Measurements from ENCODE around the gene SLC25A2. TPM values are rescaled to one million over a fixed set of nuclear protein-coding genes. Genes with fewer than 3 reads are reported as not detected.

The SLC25A2 gene
- total and polyA plus RNA-seq, 10 of the 15 experiments (the other 5 are each of a cell fraction or from before 2014, with no cell fraction given): 0.09 to 0.44 (median 0.24) TPM; not detected in 6

DNA sequence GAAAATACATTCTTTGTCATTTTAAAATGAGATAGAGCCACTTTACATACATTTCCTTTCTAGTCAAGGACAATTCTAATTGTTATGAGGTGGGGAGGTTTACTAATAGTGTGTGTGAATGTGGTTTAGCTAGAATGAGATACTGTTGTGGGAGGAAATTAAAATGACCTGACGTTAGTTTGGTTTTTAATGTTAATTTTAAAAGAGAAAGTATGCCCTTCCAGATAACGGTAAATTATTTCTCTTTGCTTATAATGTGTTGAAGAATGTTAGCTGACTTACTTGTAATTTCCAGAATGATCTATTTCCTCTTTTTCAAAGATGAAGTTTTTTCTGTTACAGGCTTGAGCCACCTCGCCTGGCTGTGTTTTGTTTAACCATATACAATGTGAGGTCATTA is 18.4 kb upstream of the SLC25A2 start (continued):
- TF ChIP-seq FOXM1 (IDR thresholded peaks at IDR 0.05; ENCODE audit: low read depth, low read length) (peak; percentile 60; the same call in 1 of the 2 replicates), ZNF217 (IDR thresholded peaks at IDR 0.05) (no peak), ZZZ3 (IDR thresholded peaks at IDR 0.05; ENCODE audit: control insufficient read depth, insufficient read length, low read depth) (no peak), CHD1 (IDR thresholded peaks at IDR 0.05; ENCODE audit: low read depth, low read length) (no peak), NFYB (IDR thresholded peaks at IDR 0.05; ENCODE audit: insufficient read depth, low read depth, low read length) (no peak), MEF2B (IDR thresholded peaks at IDR 0.05; ENCODE audit: partially characterized antibody, poor library complexity, severe bottlenecking) (no peak), DPF2 (IDR thresholded peaks at IDR 0.05) (no peak), ESRRA (IDR thresholded peaks at IDR 0.05; ENCODE audit: low read length) (no peak), HDAC6 (IDR thresholded peaks at IDR 0.05; ENCODE audit: unreplicated experiment) (no peak), SMC3 (IDR thresholded peaks at IDR 0.05; ENCODE audit: borderline replicate concordance, low read length) (no peak), CREB1 (IDR thresholded peaks at IDR 0.05; ENCODE audit: low read depth) (peak; percentile 41; the same call in 1 of the 2 replicates), MEF2A (IDR thresholded peaks at IDR 0.05; ENCODE audit: insufficient read depth, low read depth, low read length) (no peak), SMAD5 (IDR thresholded peaks at IDR 0.05; ENCODE audit: low read depth) (no peak), TAF1 (IDR thresholded peaks at IDR 0.05; ENCODE audit: borderline replicate concordance, low read depth, low read length) (no peak), GATAD2B (conservative IDR thresholded peaks at IDR 0.05; ENCODE audit: low read depth) (no peak), NBN (IDR thresholded peaks at IDR 0.05) (no peak), ETV6 (conservative IDR thresholded peaks at IDR 0.05 in 1 of 2, IDR thresholded peaks at IDR 0.05 in 1 of 2; ENCODE audit: borderline replicate concordance in 1 of 2, low read depth in 1 of 2) (peak in 1 of 2 experiments; percentile 42; a peak in 1 of 4 replicates), SPI1 (IDR thresholded peaks at IDR 0.05; ENCODE audit: borderline replicate concordance, insufficient read depth, low read depth, low read length) (no peak), RUNX3 (IDR thresholded peaks at IDR 0.05; ENCODE audit: low read length) (peak; percentile 95), CREM (IDR thresholded peaks at IDR 0.05; ENCODE audit: low read depth) (peak; percentile 54; the same call in 1 of the 2 replicates), RBBP5 (conservative IDR thresholded peaks at IDR 0.05) (no peak), ASH2L (IDR thresholded peaks at IDR 0.05; ENCODE audit: borderline replicate concordance, low read depth) (no peak)
- TF ChIP-seq, protein P1, sequence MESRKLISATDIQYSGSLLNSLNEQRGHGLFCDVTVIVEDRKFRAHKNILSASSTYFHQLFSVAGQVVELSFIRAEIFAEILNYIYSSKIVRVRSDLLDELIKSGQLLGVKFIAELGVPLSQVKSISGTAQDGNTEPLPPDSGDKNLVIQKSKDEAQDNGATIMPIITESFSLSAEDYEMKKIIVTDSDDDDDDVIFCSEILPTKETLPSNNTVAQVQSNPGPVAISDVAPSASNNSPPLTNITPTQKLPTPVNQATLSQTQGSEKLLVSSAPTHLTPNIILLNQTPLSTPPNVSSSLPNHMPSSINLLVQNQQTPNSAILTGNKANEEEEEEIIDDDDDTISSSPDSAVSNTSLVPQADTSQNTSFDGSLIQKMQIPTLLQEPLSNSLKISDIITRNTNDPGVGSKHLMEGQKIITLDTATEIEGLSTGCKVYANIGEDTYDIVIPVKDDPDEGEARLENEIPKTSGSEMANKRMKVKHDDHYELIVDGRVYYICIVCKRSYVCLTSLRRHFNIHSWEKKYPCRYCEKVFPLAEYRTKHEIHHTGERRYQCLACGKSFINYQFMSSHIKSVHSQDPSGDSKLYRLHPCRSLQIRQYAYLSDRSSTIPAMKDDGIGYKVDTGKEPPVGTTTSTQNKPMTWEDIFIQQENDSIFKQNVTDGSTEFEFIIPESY (IDR thresholded peaks at IDR 0.05): no peak
- TF ChIP-seq, protein P2, sequence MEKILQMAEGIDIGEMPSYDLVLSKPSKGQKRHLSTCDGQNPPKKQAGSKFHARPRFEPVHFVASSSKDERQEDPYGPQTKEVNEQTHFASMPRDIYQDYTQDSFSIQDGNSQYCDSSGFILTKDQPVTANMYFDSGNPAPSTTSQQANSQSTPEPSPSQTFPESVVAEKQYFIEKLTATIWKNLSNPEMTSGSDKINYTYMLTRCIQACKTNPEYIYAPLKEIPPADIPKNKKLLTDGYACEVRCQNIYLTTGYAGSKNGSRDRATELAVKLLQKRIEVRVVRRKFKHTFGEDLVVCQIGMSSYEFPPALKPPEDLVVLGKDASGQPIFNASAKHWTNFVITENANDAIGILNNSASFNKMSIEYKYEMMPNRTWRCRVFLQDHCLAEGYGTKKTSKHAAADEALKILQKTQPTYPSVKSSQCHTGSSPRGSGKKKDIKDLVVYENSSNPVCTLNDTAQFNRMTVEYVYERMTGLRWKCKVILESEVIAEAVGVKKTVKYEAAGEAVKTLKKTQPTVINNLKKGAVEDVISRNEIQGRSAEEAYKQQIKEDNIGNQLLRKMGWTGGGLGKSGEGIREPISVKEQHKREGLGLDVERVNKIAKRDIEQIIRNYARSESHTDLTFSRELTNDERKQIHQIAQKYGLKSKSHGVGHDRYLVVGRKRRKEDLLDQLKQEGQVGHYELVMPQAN (conservative IDR thresholded peaks at IDR 0.05): no peak
- TF ChIP-seq, protein P3, sequence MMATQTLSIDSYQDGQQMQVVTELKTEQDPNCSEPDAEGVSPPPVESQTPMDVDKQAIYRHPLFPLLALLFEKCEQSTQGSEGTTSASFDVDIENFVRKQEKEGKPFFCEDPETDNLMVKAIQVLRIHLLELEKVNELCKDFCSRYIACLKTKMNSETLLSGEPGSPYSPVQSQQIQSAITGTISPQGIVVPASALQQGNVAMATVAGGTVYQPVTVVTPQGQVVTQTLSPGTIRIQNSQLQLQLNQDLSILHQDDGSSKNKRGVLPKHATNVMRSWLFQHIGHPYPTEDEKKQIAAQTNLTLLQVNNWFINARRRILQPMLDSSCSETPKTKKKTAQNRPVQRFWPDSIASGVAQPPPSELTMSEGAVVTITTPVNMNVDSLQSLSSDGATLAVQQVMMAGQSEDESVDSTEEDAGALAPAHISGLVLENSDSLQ (IDR thresholded peaks at IDR 0.05): no peak
- TF ChIP-seq, protein P4, sequence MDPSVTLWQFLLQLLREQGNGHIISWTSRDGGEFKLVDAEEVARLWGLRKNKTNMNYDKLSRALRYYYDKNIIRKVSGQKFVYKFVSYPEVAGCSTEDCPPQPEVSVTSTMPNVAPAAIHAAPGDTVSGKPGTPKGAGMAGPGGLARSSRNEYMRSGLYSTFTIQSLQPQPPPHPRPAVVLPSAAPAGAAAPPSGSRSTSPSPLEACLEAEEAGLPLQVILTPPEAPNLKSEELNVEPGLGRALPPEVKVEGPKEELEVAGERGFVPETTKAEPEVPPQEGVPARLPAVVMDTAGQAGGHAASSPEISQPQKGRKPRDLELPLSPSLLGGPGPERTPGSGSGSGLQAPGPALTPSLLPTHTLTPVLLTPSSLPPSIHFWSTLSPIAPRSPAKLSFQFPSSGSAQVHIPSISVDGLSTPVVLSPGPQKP (IDR thresholded peaks at IDR 0.05; ENCODE audit: low read depth, low read length): no peak
